HG02759 (cell line): ENCODE results near the gene P4HA2.

Source experiments
- ATAC-seq: cut with Tn5 transposase; IDR thresholded peaks from one replicate; pipeline ENCODE4 v1.9.1; 2021; ENCODE audit warnings: mild to moderate bottlenecking, moderate library complexity; ENCODE audit not compliant: unreplicated experiment

The P4HA2 gene

GRCh38 chr5:132227485-132228240 lies at the start of gene P4HA2:
Gene P4HA2 (minus strand): TSS chr5:132227853. CDS start chr5:132218626, 9,227 bp downstream.
- ATAC-seq, result peak; percentile 88

GRCh38 chr5:132277256-132277655 lies 49.6 kb upstream of the P4HA2 start:
- ATAC-seq, result no peak

- ATAC-seq, result no peak
Observed at GRCh38 chr5:132275367-132276220, 47.9 kb upstream of the P4HA2 start.

GRCh38 chr5:132274050-132274792 lies 46.6 kb upstream of the P4HA2 start:
- no peak for ATAC-seq

- no peak for ATAC-seq
Observed at GRCh38 chr5:132273631-132274030, 46.0 kb upstream of the P4HA2 start.

GRCh38 chr5:132272311-132273210 lies 44.9 kb upstream of the P4HA2 start:
- ATAC-seq, result no peak

GRCh38 chr5:132271251-132272246 lies 43.9 kb upstream of the P4HA2 start:
- no peak for ATAC-seq

GRCh38 chr5:132270706-132271105 lies 43.1 kb upstream of the P4HA2 start:
- ATAC-seq, result no peak

- ATAC-seq, result no peak
Observed at GRCh38 chr5:132270335-132270665, 42.6 kb upstream of the P4HA2 start.

GRCh38 chr5:132269635-132270334 lies 42.1 kb upstream of the P4HA2 start:
- no peak for ATAC-seq

- ATAC-seq, result peak; percentile 76
Observed at GRCh38 chr5:132268769-132269551, 41.3 kb upstream of the P4HA2 start.

GRCh38 chr5:132267931-132268768 lies 40.5 kb upstream of the P4HA2 start:
- peak; percentile 40 for ATAC-seq

- ATAC-seq, result no peak
Observed at GRCh38 chr5:132267166-132267739, 39.6 kb upstream of the P4HA2 start.

GRCh38 chr5:132266836-132267160 lies 39.1 kb upstream of the P4HA2 start:
- no peak for ATAC-seq

- no peak for ATAC-seq
Observed at GRCh38 chr5:132266031-132266835, 38.6 kb upstream of the P4HA2 start.
